Muscle of arm (tissue), 12 donors: ENCODE data around the gene SFT2D3. TPM values are rescaled to one million over a fixed set of nuclear protein-coding genes. Genes with fewer than 3 reads are reported as not detected.
"Not testable (repeated sequence)": the region's sequence is repeated elsewhere in the genome, so short reads cannot be mapped to it uniquely, and the experiment has no call there.

Experiments used
- DNase-seq: peaks from one replicate; pipeline ENCODE4 v3.0.0-alpha.2; 2013
- polyA plus RNA-seq, 12 donors: library from polyadenylated mRNA; unstranded; fragments of 120-200 nt; gene quantifications; one replicate each; pipeline ENCODE4 v1.2.1, GENCODE V29; 2013; ENCODE audit not compliant: insufficient read length in 12 of 12

Gene SFT2D3
- polyA plus RNA-seq, 12 donors = not detected

DNA sequence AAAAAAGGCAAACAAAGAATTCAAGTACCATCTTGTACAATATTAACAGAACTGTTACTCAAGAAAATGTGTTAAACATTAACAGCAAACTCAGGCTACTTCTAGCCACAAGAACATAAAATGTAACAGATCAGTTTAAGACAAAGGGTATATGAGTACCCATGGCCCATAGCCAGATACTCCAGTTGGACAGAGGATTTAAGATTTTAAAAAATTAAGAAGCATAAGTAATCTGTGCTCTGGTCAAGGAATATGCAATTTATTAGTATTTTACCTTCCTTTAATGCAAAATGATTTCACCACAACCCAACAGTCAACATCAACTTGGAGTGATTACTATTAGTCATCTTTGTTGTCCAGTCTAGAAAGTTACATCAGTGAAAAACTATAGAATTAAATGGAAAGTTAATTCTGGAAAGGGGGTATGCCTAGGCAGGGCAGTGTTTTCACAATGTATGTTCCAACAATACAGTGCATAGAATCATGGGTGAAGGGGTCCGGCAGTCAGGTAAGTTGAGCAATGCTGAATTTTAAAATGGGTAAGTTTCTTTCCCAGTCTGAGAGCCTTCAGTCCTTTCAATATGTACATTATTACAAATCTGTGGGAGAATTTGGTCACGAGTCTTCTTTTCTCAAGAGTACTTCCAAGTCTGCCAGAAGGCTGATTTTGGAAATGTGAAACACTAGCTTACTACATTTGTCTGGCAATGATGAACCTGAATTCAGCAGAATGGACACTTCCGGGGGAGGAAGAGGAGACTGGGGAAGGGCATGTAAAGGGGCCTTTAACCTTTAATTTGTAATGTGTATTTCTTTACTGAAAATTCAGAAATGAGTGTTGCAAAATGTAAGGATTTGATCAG is 34.5 kb downstream of the SFT2D3 start:
- no peak for DNase-seq

GRCh38 chr2:127737892-127738291 is 36.6 kb downstream of the SFT2D3 start:
- DNase-seq = no peak

DNA sequence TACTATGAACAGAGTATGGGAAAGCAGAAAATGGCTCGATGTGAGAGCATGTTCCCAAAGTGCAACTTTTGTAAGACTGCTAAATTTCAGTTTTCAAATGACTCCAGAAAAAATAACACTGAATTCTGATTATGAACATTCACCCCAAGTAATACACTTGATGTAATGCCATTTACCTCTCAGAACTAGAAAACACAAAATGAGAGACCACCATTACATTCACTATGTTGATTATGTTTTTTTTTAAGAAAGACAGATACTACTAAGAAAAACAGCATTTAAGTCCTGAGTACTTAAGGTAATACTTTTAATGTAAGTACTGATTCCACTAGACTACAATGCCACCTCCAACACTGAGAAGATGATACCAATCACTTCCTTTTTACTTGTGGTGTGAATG is 38.5 kb downstream of the SFT2D3 start:
- DNase-seq = no peak

GRCh38 chr2:127740665-127741288 is 39.5 kb downstream of the SFT2D3 start:
- no peak for DNase-seq

GRCh38 chr2:127743477-127744026 is 42.3 kb downstream of the SFT2D3 start:
- no peak for DNase-seq

- DNase-seq = no peak
Measured at GRCh38 chr2:127747621-127748020, 46.3 kb downstream of the SFT2D3 start.

DNA sequence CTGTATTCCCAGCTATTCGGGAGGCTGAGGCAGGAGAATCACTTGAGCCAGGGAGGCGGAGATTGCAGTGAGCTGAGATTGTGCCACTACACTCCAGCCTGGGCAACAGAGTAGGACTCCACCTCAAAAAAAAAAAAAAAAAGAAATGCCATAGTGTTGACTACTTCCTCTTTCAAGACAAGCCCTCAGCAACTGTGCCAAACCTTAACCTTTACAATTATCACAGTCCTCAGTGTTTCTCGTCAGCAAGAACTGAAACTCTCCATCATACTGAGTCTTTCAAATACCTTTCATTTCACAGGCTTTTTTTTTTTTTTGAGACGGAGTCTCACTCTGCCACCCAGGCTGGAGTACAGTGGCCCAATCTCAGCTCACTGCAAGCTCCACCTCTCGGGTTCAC is 48.2 kb downstream of the SFT2D3 start:
- not testable (repeated sequence) for DNase-seq

GRCh38 chr2:127753374-127753773 is 52.1 kb downstream of the SFT2D3 start:
- no peak for DNase-seq

- DNase-seq = no peak
Measured at GRCh38 chr2:127754186-127754585, 52.9 kb downstream of the SFT2D3 start.

Other genes starting within 250 kb of the SFT2D3 start
- 10 to 100 TPM in 11 of 12 donors, not detected in 1; 30.4 to 61.8 (median 51.0) TPM for gene IWS1, start 175.0 kb upstream of the SFT2D3 start, polyA plus RNA-seq
- 10 to 100 TPM in 1 of 12 donors, 1 to 10 TPM in 4, under 1 TPM in 6, not detected in 1; 0.54 to 24.5 (median 0.97) TPM for gene MYO7B, start 165.8 kb upstream of the SFT2D3 start, polyA plus RNA-seq
- gene GPR17, start 55.3 kb upstream of the SFT2D3 start, polyA plus RNA-seq = 1 to 10 TPM in 10 of 12 donors, not detected in 2; 2.3 to 8.9 (median 3.4) TPM
- 10 to 100 TPM in 11 of 12 donors, not detected in 1; 21.5 to 57.1 (median 33.8) TPM for gene LIMS2, start 26.0 kb upstream of the SFT2D3 start, polyA plus RNA-seq
- 10 to 100 TPM in 11 of 12 donors, not detected in 1; 26.5 to 41.6 (median 36.3) TPM for gene WDR33, start 109.7 kb downstream of the SFT2D3 start, polyA plus RNA-seq
- gene POLR2D, start 156.7 kb downstream of the SFT2D3 start, polyA plus RNA-seq = 10 to 100 TPM in 11 of 12 donors, not detected in 1; 28.4 to 53.6 (median 47.0) TPM
- gene AMMECR1L, start 184.5 kb downstream of the SFT2D3 start, polyA plus RNA-seq = 10 to 100 TPM in 10 of 12 donors, 1 to 10 TPM in 1, not detected in 1; 8.7 to 18.8 (median 16.7) TPM